GM18519 (cell line): ENCODE results near the gene SWI5.

Source experiments
- ATAC-seq: cut with Tn5 transposase; IDR thresholded peaks from one replicate; pipeline ENCODE4 v1.9.1; 2021; ENCODE audit warnings: mild to moderate bottlenecking, moderate library complexity; ENCODE audit not compliant: unreplicated experiment, low FRiP score

Gene SWI5

DNA sequence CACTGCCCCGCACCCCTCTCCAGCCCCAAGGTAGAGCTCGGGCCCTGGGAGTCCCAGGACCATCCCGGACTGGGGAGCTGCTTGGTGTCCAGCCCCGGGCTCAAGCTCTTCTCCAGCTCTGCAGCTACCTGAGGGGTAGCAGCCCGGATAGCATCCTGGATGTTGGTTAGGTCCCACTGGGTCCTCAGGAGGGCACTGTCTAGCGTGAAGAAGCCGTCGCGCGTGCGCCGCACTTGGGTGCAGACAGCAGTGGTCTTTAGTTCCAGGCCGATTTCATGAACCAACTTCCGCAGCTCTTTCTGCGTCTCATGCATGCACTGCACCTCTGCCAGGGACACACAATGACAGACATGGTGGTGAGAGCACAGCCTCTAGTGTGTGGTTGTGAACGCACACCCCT lies 33.5 kb downstream of the SWI5 start:
- no peak for ATAC-seq

DNA sequence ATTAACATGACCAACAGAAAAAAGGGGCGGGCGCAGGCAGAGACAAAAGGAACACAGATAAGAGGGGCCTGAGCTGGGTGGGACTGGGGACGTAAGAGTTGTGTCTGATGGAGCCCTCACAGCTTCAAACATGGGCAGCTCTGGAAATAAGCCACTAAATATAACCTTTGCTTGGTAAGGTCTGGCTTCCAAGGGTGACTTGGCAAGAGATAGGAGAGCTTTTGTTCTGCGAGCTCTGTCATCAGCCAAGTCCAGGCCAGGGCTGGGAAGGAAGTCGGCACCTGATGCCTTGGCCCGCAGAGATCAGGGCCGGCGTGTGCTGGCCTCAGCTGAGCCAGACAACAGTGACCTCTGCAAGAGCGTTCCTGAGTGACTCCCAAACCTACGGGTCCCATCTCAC lies 34.4 kb downstream of the SWI5 start:
- ATAC-seq, result no peak

DNA sequence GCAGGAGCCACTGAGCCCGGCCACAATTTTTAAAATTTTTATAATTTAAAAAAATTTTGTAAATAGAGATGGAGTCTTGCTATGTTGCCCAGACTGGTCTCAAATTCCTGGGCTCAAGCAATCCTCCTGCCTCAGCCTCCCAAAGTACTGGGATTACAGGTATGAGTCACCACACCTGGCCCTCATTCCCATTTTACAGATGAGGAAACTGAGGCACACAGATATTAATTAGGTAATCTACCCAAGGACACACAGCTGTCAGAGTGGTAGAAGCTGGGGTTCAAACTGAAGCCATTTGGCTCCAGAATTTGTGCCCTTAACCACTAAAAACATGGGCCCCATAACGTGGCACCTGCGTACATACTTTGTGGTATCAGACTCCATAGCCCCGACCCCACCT lies 38.6 kb downstream of the SWI5 start:
- no peak for ATAC-seq

DNA sequence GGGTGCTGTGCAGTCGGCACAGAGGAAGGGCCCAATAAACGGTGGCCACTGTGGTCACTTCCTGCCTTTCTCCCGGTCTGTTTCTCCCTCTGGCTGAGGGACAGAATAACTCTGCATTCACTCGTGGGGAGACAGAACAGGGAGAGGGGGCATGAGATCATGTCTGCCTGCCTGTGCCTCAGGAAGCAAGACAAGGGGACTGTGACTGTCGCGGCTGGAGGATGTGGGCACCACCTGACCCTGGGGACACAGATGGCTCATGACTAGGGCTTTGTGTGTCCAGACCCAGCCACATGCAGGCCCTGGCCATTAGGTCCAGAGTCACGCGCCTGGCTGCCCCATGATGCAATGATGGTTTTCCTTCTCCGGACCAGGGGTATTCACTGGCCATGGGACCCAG lies 40.3 kb downstream of the SWI5 start:
- ATAC-seq, result no peak

DNA sequence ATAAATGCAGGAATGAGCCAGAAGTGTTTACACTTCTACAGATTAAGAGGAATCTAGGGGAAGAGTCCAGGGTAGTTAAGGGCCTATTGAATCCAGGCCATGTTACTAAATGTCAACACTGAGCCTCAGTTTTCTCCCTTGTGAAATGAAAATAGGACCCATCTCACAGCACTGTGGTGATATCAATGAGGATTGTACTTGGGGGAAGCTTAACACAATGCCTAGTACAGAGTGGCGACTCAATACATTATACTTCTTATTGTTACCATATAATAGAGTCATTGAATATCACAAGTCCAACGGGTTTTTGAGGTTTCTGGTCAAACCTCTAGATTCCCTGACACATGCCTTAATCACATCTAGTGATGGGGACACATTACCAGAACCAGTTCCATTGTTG lies 41.6 kb downstream of the SWI5 start:
- no peak for ATAC-seq

DNA sequence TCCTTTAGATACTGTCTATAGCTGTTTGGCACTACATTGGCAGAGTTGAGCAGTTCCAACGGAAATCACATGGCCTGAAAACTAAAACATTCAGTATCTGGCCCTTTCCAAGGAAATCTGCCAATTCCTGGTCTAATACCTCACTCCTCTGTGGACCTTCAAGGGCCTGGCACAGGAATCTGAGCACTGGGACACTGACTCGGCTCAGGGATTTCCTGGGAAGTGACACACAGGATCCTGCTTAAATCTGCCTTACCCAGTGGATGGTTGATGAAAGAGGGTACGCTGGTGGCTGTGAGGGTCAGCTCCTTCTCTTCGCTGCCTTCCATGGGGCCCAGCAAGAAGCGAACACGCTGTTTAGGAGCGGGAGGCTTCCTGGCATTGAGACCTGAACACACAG lies 45.3 kb downstream of the SWI5 start:
- ATAC-seq, result no peak

DNA sequence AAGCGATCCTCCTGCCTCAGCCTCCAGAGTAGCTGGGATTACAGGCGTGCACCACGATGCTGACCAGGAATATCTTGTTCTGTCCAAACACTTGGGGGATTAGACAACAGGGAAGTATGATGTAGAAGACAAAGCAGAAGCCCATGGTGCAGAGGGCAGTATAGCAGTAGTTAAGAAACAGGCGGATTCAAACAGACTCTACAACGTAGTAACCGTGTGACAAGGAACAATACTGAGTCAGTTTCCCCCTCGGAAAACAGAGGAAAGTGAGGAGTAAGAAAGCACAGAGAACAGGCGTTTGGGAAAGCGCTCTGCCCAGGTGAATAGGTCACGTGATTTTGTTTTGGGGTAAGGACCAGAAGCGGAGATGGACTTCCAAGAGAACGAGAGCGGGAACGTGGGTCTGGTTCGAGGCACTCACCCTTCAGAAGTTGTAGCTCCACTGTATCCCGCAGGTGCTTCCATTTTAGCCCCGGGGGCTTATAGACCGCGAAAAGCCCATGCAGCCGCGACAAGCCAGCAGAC lies 45.9 kb downstream of the SWI5 start:
- ATAC-seq, result peak; percentile 16

DNA sequence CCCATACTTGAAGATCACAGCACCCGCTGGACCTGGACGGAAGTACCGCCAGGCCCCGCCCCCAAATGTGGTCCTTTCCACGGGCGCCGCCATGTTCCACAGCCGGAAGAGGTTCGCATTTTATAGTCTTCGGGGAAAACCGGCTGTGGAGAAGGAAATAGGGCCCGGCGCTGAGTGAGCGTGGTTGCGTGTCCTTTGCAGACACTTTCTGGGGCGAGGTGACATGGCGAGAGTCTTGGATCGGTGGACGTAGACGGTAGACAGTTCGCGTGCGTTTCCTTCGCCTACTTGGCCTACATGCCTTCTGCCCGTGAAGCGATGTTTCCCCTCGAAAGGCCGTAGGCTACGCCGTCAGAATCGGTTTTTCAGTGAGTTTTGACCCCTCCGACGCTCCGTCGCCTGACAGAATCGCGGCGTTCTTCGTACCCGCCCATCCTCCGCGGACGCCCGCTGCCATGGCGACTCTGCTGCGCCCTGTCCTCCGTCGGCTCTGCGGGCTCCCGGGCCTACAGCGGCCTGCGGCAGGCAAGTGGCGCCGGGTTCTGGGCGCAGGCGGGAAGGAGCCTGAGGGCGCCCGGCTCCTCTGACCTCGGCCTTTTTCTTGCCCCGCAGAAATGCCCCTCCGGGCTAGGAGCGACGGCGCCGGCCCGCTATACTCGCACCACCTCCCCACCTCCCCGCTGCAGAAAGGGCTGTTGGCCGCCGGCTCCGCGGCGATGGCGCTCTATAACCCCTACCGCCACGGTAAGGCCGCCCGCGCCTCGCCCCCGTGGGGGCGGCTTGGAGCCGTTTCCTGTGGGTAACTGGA lies 46.5 kb downstream of the SWI5 start, which contains the start of the genes COQ4 and TRUB2:
Gene COQ4, plus strand, starts transcription at position 436 of the 808 bp plus-strand sequence. Its CDS starts 20 bp downstream, at position 456.
Gene TRUB2, minus strand, starts transcription at position 44 of the 808 bp plus-strand sequence. Its CDS starts 39 bp downstream, at position 5.
- ATAC-seq, result peak; percentile 53

DNA sequence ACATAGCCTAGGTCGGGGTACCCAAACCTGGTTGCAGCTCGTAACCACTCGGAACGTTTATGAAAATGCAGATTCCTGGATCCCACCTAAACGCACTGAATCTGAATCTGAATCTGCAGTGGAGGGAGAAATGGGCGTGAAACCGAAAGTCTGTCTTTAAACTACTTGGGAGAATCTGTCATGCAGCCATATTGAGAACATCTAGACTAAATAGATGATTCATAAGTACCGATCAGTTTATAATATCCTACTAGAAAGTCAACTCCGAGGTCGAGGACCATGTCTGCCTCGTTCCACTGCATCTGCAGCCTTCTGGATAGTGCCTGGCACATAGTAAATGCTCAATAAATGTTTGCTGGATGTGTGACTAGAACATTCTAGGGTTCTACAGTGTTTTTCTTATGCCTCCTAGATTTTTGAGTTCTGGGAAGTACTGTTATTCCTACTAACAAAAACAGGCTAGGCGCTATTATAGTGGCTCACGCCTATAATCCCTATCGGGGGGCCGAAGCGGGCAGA lies 47.2 kb downstream of the SWI5 start:
- no peak for ATAC-seq

DNA sequence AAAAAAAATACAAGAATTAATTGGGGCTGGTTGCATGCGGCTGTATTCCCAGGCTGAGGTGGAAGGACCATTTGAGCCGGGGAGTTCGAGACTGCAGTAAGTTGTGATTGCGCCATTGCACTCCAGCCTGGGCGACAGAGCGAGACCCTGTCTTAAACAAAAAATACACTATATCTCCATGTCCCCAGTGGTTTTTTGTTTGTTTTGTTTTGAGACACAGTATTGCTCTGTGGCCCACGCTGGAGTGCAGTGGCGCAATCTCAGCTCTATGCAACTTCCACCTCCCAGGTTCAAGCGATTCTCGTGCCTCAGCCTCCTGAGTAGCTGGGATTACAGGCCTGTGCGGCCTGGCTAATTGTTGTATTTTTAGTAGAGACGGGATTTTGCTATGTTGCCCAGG lies 47.7 kb downstream of the SWI5 start:
- no peak for ATAC-seq

DNA sequence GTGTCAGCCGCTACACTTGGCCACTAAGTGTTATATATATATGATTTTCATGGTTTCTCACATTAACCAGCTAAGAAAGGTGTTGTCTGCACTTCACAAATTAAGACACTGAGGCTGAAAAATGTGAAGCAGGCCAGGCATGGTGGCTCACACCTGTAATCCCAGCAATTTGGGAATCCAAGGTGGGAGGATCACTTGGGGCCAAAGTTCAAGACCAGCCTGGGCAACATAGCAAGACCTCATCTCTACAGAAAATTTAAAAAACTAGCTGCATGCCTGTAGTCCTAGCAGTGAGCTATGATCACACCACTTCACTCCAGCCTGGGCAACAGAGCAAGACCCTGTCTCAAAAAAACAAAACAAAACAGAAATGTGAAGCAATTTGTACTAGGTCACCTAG lies 48.3 kb downstream of the SWI5 start:
- no peak for ATAC-seq

DNA sequence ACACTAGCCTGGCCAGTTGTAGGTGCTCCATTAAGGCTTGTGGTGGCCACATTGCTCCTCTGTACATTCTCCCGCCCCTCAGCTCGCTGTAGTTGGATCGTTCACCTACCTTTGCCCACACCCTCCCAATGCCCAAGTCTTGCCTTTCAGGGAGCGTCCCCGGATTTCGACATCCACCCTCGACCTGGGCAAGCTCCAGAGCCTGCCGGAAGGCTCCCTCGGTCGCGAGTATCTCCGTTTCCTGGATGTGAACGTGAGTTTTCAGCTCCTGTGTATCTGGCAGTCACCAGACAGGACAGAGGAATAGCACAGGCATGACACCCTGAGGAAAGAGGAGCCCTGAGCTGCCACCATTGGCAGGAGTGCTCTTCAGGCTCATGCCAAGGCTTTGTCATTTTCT lies 49.6 kb downstream of the SWI5 start:
- no peak for ATAC-seq

DNA sequence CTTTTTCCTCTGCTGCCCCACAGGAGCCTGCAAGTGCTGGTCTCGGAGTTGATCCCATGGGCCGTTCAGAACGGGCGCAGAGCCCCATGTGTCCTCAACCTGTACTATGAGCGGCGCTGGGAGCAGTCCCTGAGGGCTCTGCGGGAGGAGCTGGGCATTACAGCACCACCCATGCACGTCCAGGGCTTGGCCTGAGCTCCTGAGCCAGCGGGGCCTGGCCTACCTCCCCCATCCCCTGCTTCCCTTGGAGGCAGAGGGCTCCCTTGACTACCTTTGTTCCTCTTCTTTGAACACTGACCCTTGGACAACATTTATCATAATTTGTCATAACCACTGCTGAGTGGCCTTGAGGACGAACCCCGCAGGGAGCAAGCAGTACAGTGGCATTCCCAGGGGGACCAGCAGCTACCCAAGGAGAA lies 57.4 kb downstream of the SWI5 start:
- ATAC-seq, result no peak

DNA sequence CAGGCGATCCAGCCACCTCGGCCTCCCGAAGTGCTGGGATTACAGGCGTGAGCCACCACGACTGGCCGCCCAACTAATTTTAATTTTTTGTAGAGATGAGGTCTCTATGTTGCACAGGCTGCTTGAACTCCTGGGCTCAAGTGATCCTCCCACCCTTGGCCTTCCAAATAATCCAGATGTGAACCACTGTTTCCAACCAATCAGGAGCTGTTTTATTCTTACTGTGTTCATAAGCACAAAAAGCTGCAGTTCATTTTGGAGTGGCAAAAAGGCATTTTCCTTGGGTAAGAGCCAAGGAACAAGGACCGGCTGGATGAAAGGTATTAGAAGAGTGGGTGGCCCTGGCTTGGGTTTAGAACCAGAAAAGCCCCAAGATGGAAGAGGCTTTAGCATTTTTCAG lies 59.1 kb downstream of the SWI5 start:
- ATAC-seq, result no peak

DNA sequence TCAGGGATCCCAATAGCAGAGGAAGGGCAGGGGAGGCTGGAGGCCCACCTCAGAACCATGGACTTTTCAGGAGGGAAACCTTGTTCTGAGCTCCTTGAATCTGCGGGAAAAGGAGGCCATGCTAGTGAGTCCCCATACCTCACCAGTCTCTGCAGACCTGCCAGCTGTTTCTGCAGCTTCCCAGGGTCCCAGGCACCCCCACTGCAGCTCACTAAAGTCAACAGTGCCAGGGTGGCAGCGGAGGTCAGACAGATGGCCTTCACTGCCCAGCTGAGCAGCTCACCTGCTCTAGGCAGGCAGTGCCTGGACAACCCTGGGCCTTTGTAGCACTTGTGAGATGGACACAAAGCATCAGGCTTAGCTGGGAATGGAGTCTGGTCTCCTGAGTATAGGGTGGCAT lies 59.8 kb downstream of the SWI5 start:
- no peak for ATAC-seq

DNA sequence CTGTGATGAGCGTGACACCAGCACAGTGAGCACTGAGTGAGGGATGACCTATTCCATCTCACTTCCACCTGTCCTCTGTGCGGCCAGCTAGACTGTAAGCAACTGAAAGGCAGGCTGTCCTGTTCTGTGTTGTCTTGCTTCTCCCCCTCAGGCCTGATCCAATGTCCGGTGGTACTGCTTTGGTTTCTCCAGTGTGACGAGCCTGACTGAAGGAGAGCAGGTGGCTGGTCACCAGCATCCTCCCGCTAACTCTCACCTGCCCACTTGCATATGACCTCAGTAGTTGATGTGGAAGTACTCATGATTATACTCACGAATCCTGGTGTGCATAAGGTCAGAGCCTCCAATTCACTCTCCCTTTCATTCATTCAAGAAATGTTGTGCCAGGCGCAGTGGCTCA lies 61.9 kb downstream of the SWI5 start:
- no peak for ATAC-seq
